BLaER1 treated with 17β-estradiol and CSF1 and Interleukin-3, amounts not matched to agents 10 nM and 100 nM (cell line): Measurements from ENCODE around the gene RHCG.

ENCODE experiments used
- H3K27ac ChIP-seq, 11 experiments: shearing (Covaris generic); formaldehyde crosslinking; 2 replicates each; pipeline ENCODE4 v1.8.1; 2022
- H3K27me3 ChIP-seq, 11 experiments: shearing (Covaris generic); formaldehyde crosslinking; 2 replicates each; pipeline ENCODE4 v1.8.1; 2022
- H3K36me3 ChIP-seq, 11 experiments: shearing (Covaris generic); formaldehyde crosslinking; 2 replicates each; pipeline ENCODE4 v1.8.1; 2022
- H3K4me1 ChIP-seq, 10 experiments: shearing (Covaris generic); formaldehyde crosslinking; 2 replicates each; pipeline ENCODE4 v1.8.1; 2022
- H3K4me2 ChIP-seq, 11 experiments: shearing (Covaris generic); formaldehyde crosslinking; 2 replicates each; pipeline ENCODE4 v1.8.1; 2022
- H3K4me3 ChIP-seq, 10 experiments: shearing (Covaris generic); formaldehyde crosslinking; 2 replicates each; pipeline ENCODE4 v1.8.1; 2022
- H3K9ac ChIP-seq, 11 experiments: shearing (Covaris generic); formaldehyde crosslinking; 2 replicates each; pipeline ENCODE4 v1.8.1; 2022
- H3K9me3 ChIP-seq, 11 experiments: shearing (Covaris generic); formaldehyde crosslinking; replicated peaks in 1 of 11; 2 replicates each; pipeline ENCODE4 v1.8.1; 2022
- H4K20me1 ChIP-seq, 11 experiments: shearing (Covaris generic); formaldehyde crosslinking; 2 replicates each; pipeline ENCODE4 v1.8.1; 2022
- Cebpa-rat ChIP-seq, 11 experiments: shearing (Covaris generic); IDR thresholded peaks; 2 replicates each; pipeline ENCODE4 v1.8.1; 2022

Gene RHCG

GRCh38 chr15:89433686-89434085, 62.7 kb downstream of the RHCG start:
- Histone ChIP-seq H3K27me3 (peaks cover 0 to 3% (median 0%) of the 10 kb centered on the region in 11 experiments; a peak in 4 of 22 replicates), H3K4me1 (peaks cover 9 to 22% (median 13%) of the 10 kb centered on the region in 10 experiments), H4K20me1 (peaks cover 0 to 6% (median 0%) of the 10 kb centered on the region in 11 experiments; a peak in 4 of 22 replicates), H3K36me3 (no peaks in the 10 kb centered on the region), H3K9me3 (no peaks in the 10 kb centered on the region), H3K27ac (no peak overlapping the region), H3K4me3 (no peak overlapping the region), H3K4me2 (peak overlapping the region in 9 of 11 experiments; percentile 3 to 57 (median 41); a peak in 15 of 22 replicates), H3K9ac (no peak overlapping the region)
- TF ChIP-seq Cebpa-rat (IDR thresholded peaks at IDR 0.05): no peak

- peak overlapping the region; percentile 39 to 72 (median 60); a peak in 19 of 20 replicates for H3K4me3 ChIP-seq
- no peaks in the 10 kb centered on the region; a peak in 3 of 22 replicates for H4K20me1 ChIP-seq
- peaks cover 0 to 3% (median 0%) of the 10 kb centered on the region in 11 experiments; a peak in 3 of 22 replicates for H3K27me3 ChIP-seq
- H3K36me3 ChIP-seq: no peaks in the 10 kb centered on the region
- H3K27ac ChIP-seq: no peak overlapping the region
- TF ChIP-seq Cebpa-rat (IDR thresholded peaks at IDR 0.05): no peak
- no peaks in the 10 kb centered on the region for H3K9me3 ChIP-seq
- H3K9ac ChIP-seq: peak overlapping the region in 10 of 11 experiments; percentile 25 to 70 (median 64); a peak in 19 of 22 replicates
- peaks cover 0 to 14% (median 11%) of the 10 kb centered on the region in 10 experiments; a peak in 17 of 20 replicates for H3K4me1 ChIP-seq
- peak overlapping the region; percentile 68 to 97 (median 89) for H3K4me2 ChIP-seq
These were observed 65.6 kb downstream of the RHCG start for GRCh38 chr15:89430530-89431341.

- Histone ChIP-seq H3K27me3 (peaks cover 0 to 3% (median 0%) of the 10 kb centered on the region in 11 experiments; a peak in 3 of 22 replicates), H3K4me2 (peak overlapping the region; percentile 68 to 97 (median 89); a peak in 19 of 22 replicates), H4K20me1 (no peaks in the 10 kb centered on the region; a peak in 2 of 22 replicates), H3K27ac (no peak overlapping the region), H3K9me3 (no peaks in the 10 kb centered on the region), H3K4me1 (peaks cover 0 to 14% (median 11%) of the 10 kb centered on the region in 10 experiments; a peak in 17 of 20 replicates), H3K9ac (peak overlapping the region in 1 of 11 experiments; percentile 69; a peak in 2 of 22 replicates), H3K4me3 (no peak overlapping the region), H3K36me3 (no peaks in the 10 kb centered on the region)
- TF ChIP-seq Cebpa-rat (IDR thresholded peaks at IDR 0.05): no peak
These were observed 66.4 kb downstream of the RHCG start for GRCh38 chr15:89429986-89430385.

- Histone ChIP-seq H3K9ac (no peak overlapping the region), H3K9me3 (no peaks in the 10 kb centered on the region), H3K4me2 (no peak overlapping the region), H4K20me1 (peaks cover 0 to 2% (median 0%) of the 10 kb centered on the region in 11 experiments; a peak in 2 of 22 replicates), H3K27ac (no peak overlapping the region), H3K4me1 (peaks cover 0 to 9% (median 6%) of the 10 kb centered on the region in 10 experiments; a peak in 17 of 20 replicates), H3K4me3 (no peak overlapping the region), H3K36me3 (no peaks in the 10 kb centered on the region), H3K27me3 (peaks cover 0 to 3% (median 0%) of the 10 kb centered on the region in 11 experiments; a peak in 4 of 22 replicates)
- no peak for TF ChIP-seq Cebpa-rat (IDR thresholded peaks at IDR 0.05)
These were observed 67.4 kb downstream of the RHCG start for GRCh38 chr15:89429023-89429422.

- H3K9ac ChIP-seq: no peak overlapping the region
- TF ChIP-seq Cebpa-rat (IDR thresholded peaks at IDR 0.05): no peak
- no peak overlapping the region for H3K27ac ChIP-seq
- H3K4me3 ChIP-seq: no peak overlapping the region
- H3K27me3 ChIP-seq: peaks cover 0 to 3% (median 0%) of the 10 kb centered on the region in 11 experiments; a peak in 4 of 22 replicates
- H3K4me1 ChIP-seq: peaks cover 0 to 4% (median 0%) of the 10 kb centered on the region in 10 experiments; a peak in 4 of 20 replicates
- H3K4me2 ChIP-seq: no peak overlapping the region
- no peaks in the 10 kb centered on the region for H3K36me3 ChIP-seq
- peaks cover 0 to 7% (median 0%) of the 10 kb centered on the region in 11 experiments; a peak in 2 of 22 replicates for H4K20me1 ChIP-seq
- no peaks in the 10 kb centered on the region for H3K9me3 ChIP-seq
These were observed 68.1 kb downstream of the RHCG start for GRCh38 chr15:89428246-89428645.

- H3K9ac ChIP-seq: no peak overlapping the region
- H3K4me3 ChIP-seq: no peak overlapping the region
- peaks cover 0 to 3% (median 0%) of the 10 kb centered on the region in 11 experiments; a peak in 5 of 22 replicates for H3K27me3 ChIP-seq
- peaks cover 0 to 4% (median 0%) of the 10 kb centered on the region in 10 experiments; a peak in 4 of 20 replicates for H3K4me1 ChIP-seq
- no peaks in the 10 kb centered on the region for H3K9me3 ChIP-seq
- TF ChIP-seq Cebpa-rat (IDR thresholded peaks at IDR 0.05): no peak
- no peaks in the 10 kb centered on the region for H3K36me3 ChIP-seq
- H3K27ac ChIP-seq: no peak overlapping the region
- H3K4me2 ChIP-seq: no peak overlapping the region
- H4K20me1 ChIP-seq: peaks cover 0 to 16% (median 0%) of the 10 kb centered on the region in 11 experiments; a peak in 4 of 22 replicates
These were observed 69.9 kb downstream of the RHCG start for GRCh38 chr15:89426500-89426899.

- no peak for TF ChIP-seq Cebpa-rat (IDR thresholded peaks at IDR 0.05)
- H3K4me1 ChIP-seq: no peaks in the 10 kb centered on the region
- no peaks in the 10 kb centered on the region for H3K36me3 ChIP-seq
- no peaks in the 10 kb centered on the region for H3K9me3 ChIP-seq
- no peak overlapping the region for H3K4me2 ChIP-seq
- peaks cover 0 to 30% (median 7%) of the 10 kb centered on the region in 11 experiments; a peak in 8 of 22 replicates for H4K20me1 ChIP-seq
- H3K4me3 ChIP-seq: no peak overlapping the region
- H3K27me3 ChIP-seq: peaks cover 3 to 18% (median 6%) of the 10 kb centered on the region in 11 experiments
- no peak overlapping the region for H3K9ac ChIP-seq
- H3K27ac ChIP-seq: no peak overlapping the region
These were observed 72.4 kb downstream of the RHCG start for GRCh38 chr15:89423981-89424380.
